HL-60 (cell line): ENCODE data around the gene ALG12.
A peak's percentile ranks its signal among the peaks of the same experiment; 100 is the strongest.

Experiments used
- DNase-seq, 2 experiments: peaks; one replicate each; pipeline ENCODE4 v3.0.0-alpha.2; 2010 to 2020; ENCODE audit warnings: low read depth in 1 of 2, low spot score in 1 of 2
- H3K27ac ChIP-seq: fragments of 250-450 bp; sonication (Bioruptor Pico); replicated peaks from 2 replicates; pipeline ENCODE4 v1.5.1; 2020; ENCODE audit warnings: mild to moderate bottlenecking, moderate library complexity
- H3K27me3 ChIP-seq: fragments of 250-450 bp; sonication (Bioruptor Pico); 2 replicates; pipeline ENCODE4 v1.5.1; 2021; ENCODE audit warnings: mild to moderate bottlenecking, moderate library complexity; ENCODE audit not compliant: insufficient read depth, poor library complexity, severe bottlenecking
- H3K4me3 ChIP-seq: replicated peaks from 2 replicates; pipeline ENCODE4 v1.5.1; 2011; ENCODE audit warnings: mild to moderate bottlenecking, control low read depth, low read length; ENCODE audit not compliant: insufficient read depth
- CTCF ChIP-seq: IDR thresholded peaks from one replicate; pipeline ENCODE4 v1.5.1; 2011; ENCODE audit warnings: low read length, control low read depth, inconsistent platforms; ENCODE audit not compliant: insufficient read depth
- GABPA ChIP-seq: IDR thresholded peaks from 2 replicates; pipeline ENCODE4 v1.6.1; 2012; ENCODE audit warnings: low read depth
- POLR2AphosphoS5 ChIP-seq: IDR thresholded peaks from 2 replicates; pipeline ENCODE4 v1.6.1; 2012; ENCODE audit warnings: low read depth
- REST ChIP-seq: IDR thresholded peaks from 2 replicates; pipeline ENCODE4 v1.6.1; 2012; ENCODE audit warnings: low read depth; ENCODE audit not compliant: insufficient replicate concordance
- SPI1 ChIP-seq: IDR thresholded peaks from 2 replicates; pipeline ENCODE4 v1.6.1; 2012; ENCODE audit warnings: low read depth, mild to moderate bottlenecking, borderline replicate concordance

ALG12 gene

GRCh38 chr22:49953027-49953679 lies 34.9 kb upstream of the ALG12 start:
- Histone ChIP-seq H3K4me3 (no peak overlapping the region), H3K27me3 (no peaks in the 10 kb centered on the region), H3K27ac (no peak overlapping the region; the same call in 1 of the 2 replicates)
- peak in 1 of 2 experiments; percentile 33 for DNase-seq
- TF ChIP-seq POLR2AphosphoS5 (no peak), REST (no peak), SPI1 (peak; percentile 88)

GRCh38 chr22:49951986-49952896 lies 34.0 kb upstream of the ALG12 start:
- DNase-seq: no peak
- Histone ChIP-seq H3K4me3 (no peak overlapping the region), H3K27ac (no peak overlapping the region), H3K27me3 (no peaks in the 10 kb centered on the region)
- TF ChIP-seq CTCF (no peak), SPI1 (no peak), REST (no peak), GABPA (no peak), POLR2AphosphoS5 (no peak)

- H3K27me3 ChIP-seq: no peaks in the 10 kb centered on the region
- no peak overlapping the region for H3K4me3 ChIP-seq
- no peak for TF ChIP-seq CTCF
- no peak for TF ChIP-seq GABPA
- no peak for TF ChIP-seq POLR2AphosphoS5
- no peak for TF ChIP-seq REST
- TF ChIP-seq SPI1: no peak
- H3K27ac ChIP-seq: no peak overlapping the region
- no peak for DNase-seq
These were observed 33.4 kb upstream of the ALG12 start for GRCh38 chr22:49951678-49951985.
